ENCODE measurements around the gene CNTNAP2. TPM values are rescaled to one million over a fixed set of nuclear protein-coding genes. Genes with fewer than 3 reads are reported as not detected.

CNTNAP2 gene
- total RNA-seq, 6 experiments from 2014 or later: 0.07 to 0.13 (median 0.12) TPM; not detected in 3

GRCh38 chr7:148383651-148384050 lies 2267.1 kb downstream of the CNTNAP2 start:
- H3K27ac Mint-ChIP-seq: no peak overlapping the region
- no peaks in the 10 kb centered on the region; the same call in 1 of the 2 replicates for H3K36me3 Mint-ChIP-seq (ENCODE audit: low read depth)
- H3K9me3 Mint-ChIP-seq: peaks cover 13% of the 10 kb centered on the region
- H3K27me3 Mint-ChIP-seq (ENCODE audit: insufficient read depth): no peaks in the 10 kb centered on the region
- H3K4me3 Mint-ChIP-seq: no peak overlapping the region
- DNase-seq: no peak
- no peaks in the 10 kb centered on the region for H3K4me1 Mint-ChIP-seq (ENCODE audit: low read depth)
- TF ChIP-seq CTCF (IDR thresholded peaks at IDR 0.05): no peak

GRCh38 chr7:148385009-148385682 lies 2268.5 kb downstream of the CNTNAP2 start:
- Mint-ChIP-seq H3K36me3 (ENCODE audit: low read depth) (no peaks in the 10 kb centered on the region), H3K9me3 (peaks cover 20% of the 10 kb centered on the region), H3K4me1 (ENCODE audit: low read depth) (no peaks in the 10 kb centered on the region), H3K4me3 (no peak overlapping the region), H3K27ac (no peak overlapping the region), H3K27me3 (ENCODE audit: insufficient read depth) (no peaks in the 10 kb centered on the region)
- TF ChIP-seq CTCF (IDR thresholded peaks at IDR 0.05): no peak
- no peak for DNase-seq

GRCh38 chr7:148390381-148390780 lies 2273.8 kb downstream of the CNTNAP2 start:
- TF ChIP-seq CTCF (IDR thresholded peaks at IDR 0.05): no peak
- Mint-ChIP-seq H3K9me3 (peaks cover 11% of the 10 kb centered on the region), H3K36me3 (ENCODE audit: low read depth) (no peaks in the 10 kb centered on the region), H3K4me3 (no peak overlapping the region), H3K4me1 (ENCODE audit: low read depth) (no peaks in the 10 kb centered on the region), H3K27ac (no peak overlapping the region), H3K27me3 (ENCODE audit: insufficient read depth) (no peaks in the 10 kb centered on the region)
- DNase-seq: no peak

- Mint-ChIP-seq H3K4me3 (no peak overlapping the region), H3K36me3 (ENCODE audit: low read depth) (no peaks in the 10 kb centered on the region), H3K27me3 (ENCODE audit: insufficient read depth) (no peaks in the 10 kb centered on the region), H3K9me3 (peaks cover 16% of the 10 kb centered on the region), H3K27ac (no peak overlapping the region), H3K4me1 (ENCODE audit: low read depth) (no peaks in the 10 kb centered on the region)
- no peak for DNase-seq
- no peak for TF ChIP-seq CTCF (IDR thresholded peaks at IDR 0.05)
Observed at GRCh38 chr7:148391591-148391990, 2275.0 kb downstream of the CNTNAP2 start.

GRCh38 chr7:148394582-148394981 lies 2278.0 kb downstream of the CNTNAP2 start:
- Mint-ChIP-seq H3K4me3 (no peak overlapping the region), H3K9me3 (peaks cover 17% of the 10 kb centered on the region), H3K27me3 (ENCODE audit: insufficient read depth) (no peaks in the 10 kb centered on the region; the same call in 1 of the 2 replicates), H3K36me3 (ENCODE audit: low read depth) (no peaks in the 10 kb centered on the region), H3K4me1 (ENCODE audit: low read depth) (no peaks in the 10 kb centered on the region), H3K27ac (no peak overlapping the region)
- TF ChIP-seq CTCF (IDR thresholded peaks at IDR 0.05): no peak
- no peak for DNase-seq

Data from HFFc6 (cell line).